Non-pigmented ciliary epithelial cell (primary cell): Measurements from ENCODE around the gene MAP4K4.

ENCODE experiments used
- DNase-seq: peaks from one replicate; pipeline ENCODE4 v3.0.0-alpha.2; 2010; ENCODE audit warnings: low read depth

The MAP4K4 gene

DNA sequence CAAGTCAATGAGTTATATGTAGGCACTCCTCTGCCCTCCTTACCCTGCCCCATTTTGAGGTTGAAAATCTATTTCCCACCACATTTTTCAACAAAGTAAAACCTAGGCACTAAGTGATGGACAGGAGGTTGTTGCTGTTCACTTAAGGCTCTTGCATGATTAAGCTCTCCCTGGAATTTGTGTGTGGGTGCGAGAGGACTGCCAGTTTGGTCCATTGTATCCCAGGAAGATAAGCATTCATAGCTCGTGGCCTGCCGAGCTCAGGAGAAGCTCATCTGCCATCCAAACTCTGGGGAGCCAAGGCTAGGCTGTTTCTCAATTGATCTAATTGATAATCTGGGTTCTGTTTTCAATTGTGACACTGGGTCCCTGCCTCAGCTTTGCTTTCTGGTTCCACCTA, 4.7 kb upstream of the MAP4K4 start:
- no peak for DNase-seq

DNA sequence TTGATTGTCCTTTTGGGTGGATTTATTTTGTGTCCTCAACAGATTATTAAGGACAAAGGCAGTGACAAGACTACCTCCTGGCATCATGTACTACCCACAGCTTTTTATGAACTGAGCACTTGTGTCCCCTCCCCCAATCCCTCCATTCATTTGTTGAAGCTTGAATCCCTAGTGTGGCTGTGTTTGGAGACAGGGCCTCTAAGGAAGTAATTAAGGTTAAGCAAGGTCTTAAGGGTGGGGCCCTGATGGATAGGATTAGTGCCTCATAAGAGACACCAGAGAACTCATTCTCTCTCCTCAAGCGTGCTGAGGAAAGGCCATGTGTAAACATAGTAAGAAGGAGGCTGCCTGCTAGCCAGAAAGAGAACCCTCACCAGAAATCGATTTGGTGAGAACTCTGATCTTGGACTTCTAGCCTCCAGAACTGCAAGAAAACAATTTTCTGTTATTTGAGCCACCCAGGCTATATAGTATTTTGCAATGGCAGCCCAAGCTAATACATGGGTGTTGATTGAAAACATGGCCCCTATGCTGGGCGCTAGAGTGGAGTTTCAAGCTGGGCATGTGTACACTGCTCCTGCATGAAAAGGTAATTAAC, 3.4 kb upstream of the MAP4K4 start:
- DNase-seq: no peak

DNA sequence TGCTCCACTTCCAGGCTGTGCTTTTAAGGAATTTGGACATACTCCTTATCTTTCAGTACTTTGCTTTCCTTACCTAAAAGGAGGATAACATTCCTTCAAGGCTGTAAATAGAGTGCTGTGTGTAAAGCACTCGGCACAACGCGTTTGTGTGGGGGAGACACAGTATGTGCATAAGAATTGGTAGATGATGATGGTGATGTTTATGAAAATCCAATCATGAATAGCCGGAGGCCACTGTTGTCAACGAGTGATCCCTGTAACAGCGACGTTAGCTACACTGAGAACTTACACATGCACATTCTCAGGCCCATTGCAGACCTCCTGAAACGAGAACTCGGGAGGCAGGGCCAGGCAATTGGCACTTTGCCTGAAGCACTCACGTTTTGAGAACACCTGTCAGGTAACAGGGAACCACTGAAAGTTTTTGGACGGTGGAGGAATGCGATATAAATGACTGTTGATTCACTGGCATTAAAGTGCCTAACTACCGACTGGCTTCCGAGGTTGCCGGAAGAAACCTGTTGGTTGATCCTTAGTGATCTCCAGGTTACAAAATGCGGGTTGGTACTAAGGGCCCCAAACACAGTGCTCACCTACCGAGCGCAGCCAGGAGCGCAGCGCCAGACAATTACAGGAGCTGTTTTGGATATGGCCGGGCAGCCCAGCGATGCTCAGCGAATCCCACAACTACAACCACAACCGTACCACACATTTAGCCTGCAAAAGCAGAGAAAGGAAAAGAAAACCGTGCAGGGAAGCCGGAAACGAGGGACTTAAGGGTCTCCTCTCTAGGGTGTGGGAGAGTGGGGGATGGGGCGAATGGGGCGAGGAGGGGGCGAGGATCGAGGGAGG, 1.0 kb upstream of the MAP4K4 start:
- DNase-seq: no peak

DNA sequence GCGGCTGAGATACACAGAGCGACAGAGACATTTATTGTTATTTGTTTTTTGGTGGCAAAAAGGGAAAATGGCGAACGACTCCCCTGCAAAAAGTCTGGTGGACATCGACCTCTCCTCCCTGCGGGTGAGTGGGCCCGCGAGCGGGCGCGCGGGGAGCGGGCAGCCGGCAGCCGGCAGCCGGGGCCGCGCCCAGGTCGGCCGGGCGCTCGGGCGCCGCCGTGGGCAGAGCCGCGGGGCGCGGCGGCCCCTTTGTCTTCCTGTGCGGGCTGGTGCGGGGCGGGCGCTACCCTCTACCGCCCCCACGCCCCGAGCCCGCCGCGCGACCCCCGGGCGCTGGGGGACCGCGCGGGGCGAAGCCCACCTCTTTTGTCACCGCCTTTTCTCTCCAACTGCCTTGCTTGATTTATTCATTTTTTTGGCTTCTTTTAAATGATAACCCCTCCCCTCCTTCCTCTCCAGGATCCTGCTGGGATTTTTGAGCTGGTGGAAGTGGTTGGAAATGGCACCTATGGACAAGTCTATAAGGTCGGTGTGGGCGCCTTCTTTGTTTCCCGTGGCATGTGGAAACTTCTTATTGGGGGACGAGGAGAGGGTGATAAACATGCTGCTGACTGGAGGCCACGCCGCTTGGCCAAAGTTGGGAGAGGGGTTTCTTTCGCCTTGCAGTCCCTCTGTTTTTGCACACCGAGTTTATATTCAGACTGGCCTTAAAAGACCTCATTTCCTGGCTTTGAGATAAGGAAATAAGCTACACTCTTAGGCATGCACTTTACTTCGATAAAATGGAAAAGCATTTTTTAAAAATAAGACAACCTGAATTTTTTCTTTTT, 722 bp downstream of the MAP4K4 start:
- no peak for DNase-seq

DNA sequence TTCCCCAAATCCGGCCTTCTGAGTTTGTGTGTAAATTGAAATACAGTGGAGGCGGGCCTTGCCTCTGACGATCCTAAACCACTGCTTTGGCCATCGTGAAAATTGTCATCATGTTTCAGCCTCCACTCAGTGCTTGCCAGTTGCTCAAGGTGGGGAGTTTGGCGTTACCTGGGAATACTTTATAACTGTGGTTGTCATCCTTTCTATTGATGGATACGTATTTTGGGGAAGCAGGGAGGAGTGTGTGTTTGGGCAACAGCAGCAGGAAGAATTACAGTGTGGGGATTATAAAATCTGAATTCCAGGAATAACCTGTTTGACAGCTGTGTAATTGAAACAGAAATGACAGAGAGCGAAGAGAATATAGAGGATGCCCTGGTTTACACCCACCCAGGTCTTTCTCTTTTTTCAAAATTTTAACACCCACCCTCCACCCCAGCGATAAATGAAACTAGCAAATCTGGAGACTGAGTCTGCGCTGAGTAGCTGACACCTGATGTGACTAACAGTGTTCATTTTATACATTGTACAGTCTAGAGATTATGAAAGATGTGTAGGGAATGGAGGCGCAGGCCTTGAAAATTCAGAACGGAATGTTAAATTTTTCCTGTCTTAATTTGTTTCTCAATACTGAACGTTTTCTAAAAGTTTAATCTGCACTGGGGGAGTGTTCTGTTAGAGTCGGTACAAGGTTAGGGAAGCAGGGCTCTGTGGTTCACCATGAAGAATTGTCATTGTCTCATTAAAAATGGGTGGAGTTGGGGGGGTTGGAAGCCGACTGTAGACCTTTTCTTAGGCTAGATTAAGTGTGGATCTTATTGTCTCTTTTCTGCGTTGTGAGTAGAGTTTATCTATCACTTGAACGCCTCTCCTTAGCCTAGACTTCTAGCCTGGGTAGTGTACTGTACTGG, 1.6 kb downstream of the MAP4K4 start:
- DNase-seq: no peak

DNA sequence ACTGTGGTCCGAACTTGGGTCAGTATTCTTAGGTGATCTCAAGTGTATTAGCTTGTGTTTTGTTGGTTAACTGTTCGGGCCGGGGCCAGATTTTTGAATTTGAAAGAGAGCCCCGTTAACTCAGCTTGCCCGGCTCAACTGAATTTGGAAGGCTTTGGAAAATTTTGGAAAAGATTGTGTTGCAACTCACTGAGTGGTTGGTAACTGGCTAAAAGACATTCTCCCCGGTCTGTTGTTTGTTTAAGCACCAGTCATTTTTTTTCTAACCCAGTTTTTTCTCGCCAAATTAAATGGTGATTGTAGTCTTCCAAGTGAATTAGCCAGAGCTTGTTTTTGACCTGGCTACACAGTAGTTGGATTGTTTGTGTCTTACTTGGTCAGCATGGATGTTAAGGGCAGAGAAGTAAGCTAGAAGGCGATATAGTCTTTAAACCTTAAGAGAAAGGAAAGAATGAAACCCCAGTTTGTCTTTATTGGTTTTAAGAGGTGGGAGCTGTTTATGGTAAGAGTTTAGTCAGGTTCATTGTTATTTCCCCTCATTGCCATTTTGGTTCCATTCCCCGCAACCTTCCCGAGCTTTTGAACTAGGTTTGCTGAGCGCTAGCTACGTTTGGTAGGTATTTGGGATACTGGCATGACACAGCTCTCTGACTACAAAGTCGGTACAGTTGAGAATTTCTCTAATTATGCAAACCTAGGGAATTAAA, 2.4 kb downstream of the MAP4K4 start:
- DNase-seq: no peak

DNA sequence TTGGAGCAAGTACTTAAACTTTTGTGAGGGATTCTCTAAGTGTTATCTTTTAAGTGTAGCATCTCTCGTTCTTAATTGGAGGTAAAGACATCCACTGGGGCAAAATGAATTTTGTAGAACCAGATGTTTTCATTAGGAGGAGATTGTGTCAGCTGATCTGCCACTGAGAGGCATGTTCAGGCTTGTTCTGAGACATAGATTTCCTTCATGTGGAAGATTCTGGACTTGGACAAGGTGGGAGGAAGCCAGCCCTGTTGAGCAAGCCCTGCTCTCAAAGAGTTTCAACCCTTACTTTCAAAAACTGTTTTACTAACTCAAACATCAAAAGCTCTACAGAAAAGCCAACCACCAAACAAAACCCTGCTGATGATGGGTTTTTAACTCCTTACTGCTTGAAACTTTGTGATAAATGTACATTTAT, 6.5 kb downstream of the MAP4K4 start:
- peak; percentile 55 for DNase-seq

DNA sequence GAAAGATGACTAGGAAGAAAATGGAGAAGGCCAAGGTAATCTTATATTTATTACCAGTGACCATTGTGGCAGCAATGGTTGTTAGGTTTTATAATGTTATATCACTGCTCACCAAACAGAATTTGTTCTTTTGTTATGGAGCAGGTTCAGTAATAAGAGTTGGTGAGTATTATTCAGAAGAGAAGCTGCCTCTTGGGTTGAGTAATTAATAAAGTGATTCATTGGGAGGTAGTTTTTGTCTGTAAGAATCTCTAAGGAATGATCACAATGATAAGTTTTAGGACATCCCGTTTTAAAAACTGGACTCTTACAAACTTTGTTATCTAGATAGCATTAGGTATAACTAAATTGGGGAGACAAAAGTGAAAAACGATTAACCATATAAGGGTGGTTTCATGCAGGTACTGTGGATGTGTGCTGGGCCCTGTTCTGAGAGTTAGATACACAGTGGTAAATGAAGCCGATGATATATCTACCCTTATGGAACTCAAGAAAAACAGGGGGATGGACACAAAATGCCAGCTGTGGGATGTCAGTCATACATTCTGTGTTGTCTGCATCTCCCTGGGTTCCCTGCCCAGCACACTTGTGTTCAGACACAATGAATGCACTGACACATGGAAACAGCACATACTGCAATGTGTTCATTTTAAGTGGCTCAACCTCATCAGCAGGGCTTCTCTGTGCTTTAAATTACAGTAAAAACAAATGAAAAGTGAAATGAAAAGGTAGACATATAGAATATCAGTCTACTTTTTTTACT, 7.5 kb downstream of the MAP4K4 start:
- no peak for DNase-seq

DNA sequence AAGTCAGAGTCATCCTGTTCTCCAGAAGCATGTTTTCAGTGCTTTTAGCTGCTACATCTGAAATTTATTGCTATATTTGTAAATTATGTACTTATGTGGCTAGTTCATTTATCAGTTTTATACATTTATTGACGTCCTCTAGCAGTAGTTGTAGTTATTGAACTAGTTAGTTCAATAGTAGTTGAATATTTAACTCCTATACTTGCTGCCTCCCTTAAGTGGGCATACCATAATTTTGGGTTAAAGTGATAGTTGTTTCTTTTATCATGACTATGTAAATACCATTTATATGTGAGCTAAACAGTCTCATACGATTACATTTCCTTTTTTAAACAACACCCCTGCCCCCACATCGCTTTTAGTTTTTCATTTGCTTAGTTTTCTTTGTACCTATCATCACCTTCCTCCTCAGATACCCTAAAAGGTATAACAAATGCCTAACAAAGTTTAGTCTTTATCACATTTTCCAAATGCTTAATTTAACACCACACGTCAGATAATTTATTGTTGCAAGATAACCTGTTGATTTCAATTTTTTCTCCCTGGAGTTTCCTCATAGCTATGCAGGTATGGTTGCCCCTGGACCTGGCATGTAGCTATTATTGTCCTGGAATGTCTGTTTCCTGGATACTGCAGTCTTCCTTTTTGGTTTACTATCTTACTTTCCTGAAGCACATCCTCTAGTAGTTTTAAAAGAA, 8.8 kb downstream of the MAP4K4 start:
- DNase-seq: no peak

DNA sequence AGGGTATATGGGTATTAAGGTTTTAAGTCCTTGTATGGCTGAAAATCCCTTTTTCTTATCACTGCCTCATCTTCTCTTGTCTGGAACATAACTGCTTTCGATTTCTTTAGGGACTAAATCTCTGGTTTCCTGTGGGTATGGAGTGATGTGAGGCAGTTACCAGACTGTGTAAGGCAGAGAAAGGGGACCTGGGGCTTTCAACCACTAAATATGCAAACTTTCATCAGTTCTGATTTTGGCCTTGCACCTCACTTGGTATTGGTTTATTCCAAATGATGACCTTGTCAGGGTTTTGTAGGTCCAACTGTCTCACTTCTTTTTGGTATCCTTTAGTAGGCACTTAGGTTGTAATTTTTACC, 9.3 kb downstream of the MAP4K4 start:
- DNase-seq: no peak

DNA sequence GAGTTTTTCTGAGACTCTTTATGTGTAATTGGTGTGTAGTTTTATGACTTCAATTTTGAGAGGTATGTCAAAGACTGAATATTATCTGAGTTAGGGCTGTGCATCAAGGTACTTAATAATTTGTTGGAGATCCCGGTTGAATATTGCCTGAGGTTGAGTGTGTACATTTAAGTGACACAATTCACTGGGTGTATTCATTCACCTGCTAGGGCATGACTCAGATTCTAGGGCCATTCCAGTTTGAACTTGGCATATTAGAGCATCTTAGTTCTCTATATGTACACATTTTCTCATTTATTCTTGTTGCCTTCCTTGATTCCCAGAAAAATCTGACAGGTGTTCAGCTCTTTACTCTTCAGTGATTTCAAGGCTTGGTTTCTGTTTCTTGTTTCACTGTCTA, 12.5 kb downstream of the MAP4K4 start:
- DNase-seq: no peak

DNA sequence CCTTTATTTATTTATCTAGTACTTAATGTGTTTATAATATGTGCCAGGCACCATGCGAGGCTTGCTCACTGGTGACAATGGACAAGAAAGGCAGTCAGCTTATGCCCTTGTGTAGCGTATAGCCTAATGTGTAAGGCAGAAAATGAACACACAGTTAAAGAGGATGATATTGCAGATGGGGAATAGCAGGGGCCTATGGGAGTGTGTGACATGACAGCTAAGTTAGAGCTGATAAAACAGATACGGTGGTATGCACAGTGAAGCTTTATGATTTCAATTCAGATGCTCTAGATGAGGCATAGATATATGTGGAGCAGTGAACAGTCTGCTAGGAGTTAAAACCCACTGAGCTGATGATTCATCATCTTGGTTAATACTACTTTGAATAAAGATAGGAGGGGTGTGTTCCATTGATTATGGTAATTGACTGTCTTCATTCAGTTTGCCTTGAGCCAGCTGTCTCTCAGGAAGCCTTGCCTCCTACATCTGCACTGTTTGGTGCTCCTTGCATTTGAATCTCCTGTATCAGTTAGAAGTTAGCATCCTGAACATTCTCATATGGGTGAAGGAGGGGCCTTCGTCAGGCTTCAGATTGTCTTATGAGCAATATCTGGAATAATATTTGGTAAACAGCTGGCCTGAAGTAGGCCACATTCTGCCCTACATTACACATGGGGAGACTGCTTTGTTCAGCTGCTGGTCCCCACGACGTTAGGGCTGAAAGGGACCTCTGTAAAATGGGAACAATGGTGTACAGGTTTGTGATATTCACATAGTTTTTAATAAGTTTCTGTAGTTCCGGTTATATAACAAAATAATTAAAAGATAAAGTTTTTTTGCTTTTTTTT, 13.2 kb downstream of the MAP4K4 start:
- no peak for DNase-seq

DNA sequence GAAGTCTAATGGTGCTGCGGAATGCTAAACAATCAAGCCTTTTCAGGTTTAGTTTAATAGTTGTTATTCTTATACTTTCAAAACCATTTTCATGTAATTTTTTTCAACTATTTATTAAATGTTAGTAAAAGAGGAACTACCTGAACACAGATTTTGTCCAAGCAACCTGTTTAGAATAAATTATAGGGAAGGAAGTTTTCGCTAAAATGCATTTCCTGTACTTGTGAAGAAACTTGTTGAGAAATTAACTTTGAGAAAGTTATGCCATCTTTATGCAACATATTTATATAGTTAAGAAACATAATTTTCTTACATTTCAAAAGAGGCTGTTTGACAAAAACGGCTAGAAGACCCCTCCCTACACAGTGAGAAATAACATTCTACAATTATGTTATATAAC, 16.6 kb downstream of the MAP4K4 start:
- no peak for DNase-seq

DNA sequence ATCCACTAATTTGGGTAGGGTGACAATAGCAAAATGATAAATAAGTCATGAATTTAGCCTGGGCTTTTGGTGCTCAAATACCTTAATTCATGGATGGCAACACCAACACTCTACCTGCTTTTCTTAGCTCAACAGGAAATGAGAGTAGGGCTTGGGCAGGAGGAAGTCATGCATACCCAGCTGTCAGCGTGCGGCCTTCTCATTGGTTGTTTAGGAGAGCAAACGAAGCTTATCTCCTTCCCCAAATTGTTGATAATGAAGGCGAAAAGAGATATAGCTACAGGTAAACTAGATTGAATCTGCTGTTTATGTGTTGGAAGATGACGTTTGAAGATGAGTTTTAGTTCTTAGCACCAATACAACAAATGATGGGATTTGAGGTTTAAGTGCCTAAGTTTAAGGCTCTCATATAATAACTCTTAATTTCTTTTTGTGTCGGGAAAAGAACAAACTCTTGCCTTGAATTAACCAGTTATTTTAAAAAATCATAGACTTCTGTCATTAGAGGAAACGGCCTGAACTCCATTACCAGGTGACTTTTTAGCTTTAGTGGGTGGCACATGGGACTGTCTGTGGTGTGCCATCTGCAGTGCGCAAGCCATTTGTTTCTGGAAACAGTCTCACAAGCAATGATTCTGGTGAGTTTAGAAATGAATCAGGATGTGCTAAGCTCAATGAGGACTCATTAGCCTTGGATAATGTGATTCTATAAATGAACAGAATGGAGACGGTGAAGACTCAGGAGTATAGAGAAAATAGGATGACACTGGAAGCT, 19.8 kb downstream of the MAP4K4 start:
- no peak for DNase-seq

DNA sequence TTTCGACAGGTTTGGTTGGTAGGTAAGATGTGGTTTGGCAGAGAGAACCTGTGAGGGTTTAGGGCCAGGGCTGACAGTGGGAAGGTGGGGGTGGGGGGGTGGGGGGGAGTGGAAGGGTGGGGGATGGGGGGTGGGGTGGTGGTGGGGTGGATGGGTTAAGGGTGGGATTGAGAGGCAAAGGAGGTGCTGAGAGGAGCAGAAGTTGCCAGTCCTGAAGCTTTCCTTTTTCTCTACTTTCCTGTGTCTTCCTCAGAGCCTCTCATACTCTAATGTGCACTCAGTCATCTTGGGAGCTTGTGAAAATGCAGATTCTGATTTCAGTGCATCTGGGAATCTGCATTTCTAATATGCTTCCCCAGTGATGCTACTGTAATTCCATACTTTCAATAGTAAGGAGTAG, 21.0 kb downstream of the MAP4K4 start:
- DNase-seq: no peak

DNA sequence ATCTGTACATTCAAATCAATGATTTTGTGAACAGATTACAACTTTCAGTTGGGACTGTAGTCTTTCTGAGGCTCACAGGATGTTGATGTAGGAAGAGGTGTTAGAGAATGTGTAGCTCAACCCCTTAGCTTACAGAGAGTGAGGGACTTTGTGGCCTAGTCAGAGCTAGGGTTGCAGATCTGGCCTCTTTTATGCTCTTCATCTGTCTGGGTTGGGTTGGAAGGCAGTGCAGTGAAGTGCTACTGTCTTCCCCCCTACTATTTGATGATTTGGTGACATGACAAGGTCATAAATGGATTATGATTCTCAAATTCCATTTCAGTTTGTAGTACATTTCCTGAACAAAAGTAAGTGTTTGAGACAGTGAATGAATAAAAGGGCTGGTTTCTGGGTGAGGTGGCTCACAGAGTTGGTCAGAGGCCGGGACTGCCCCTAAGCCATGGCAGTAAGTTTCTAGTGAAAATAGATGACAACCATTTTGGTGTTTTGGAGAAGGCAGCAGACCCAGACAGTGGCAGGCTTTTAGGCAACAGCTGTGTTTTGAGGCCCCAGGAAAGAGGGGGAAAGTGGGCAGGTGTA, 21.6 kb downstream of the MAP4K4 start:
- no peak for DNase-seq

DNA sequence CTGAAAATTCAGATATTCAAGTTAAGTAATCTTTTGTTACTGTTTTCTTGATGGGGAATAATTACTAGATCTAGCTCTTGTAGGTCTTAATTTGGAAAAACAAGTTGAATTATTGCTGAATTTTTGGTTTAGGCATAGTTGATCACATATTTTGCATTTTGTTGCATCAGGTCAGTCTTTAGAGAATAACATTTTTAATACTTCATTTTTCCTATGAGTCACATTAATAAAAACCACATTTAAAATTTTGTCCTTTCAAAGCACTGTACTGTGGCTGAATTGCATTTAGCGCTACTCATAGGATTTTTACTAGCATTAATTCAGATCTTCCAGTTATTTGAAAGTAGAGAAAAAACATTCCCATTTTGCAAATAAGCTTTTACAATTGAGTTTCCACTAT, 23.2 kb downstream of the MAP4K4 start:
- DNase-seq: no peak

DNA sequence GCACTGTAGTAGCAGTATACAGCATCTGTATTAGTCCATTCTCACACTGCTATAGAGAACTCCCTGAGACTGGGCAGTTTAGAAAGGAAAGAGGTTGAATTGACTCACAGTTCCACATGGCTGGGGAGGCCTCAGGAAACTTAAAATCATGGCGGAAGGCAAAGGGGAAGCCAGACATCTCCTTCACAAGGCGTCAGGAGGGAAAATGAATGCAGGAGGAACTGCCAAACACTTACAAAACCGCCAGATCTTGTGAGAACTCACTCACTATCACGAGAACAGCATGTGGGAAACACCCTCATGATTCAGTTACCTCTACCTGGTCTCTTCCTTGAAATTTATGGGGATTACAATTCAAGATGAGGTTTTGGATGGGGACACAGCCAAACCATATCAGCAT, 25.4 kb downstream of the MAP4K4 start:
- DNase-seq: no peak
